ENCODE data around the gene RPGRIP1.
"Not testable (repeated sequence)": the region's sequence is repeated elsewhere in the genome, so short reads cannot be mapped to it uniquely, and the experiment has no call there.

RPGRIP1 gene

GRCh38 chr14:21258889-21259787 lies 20.7 kb upstream of the RPGRIP1 start:
- DNase-seq, result no peak

GRCh38 chr14:21261824-21262223 lies 18.1 kb upstream of the RPGRIP1 start:
- no peak for DNase-seq

- no peak for DNase-seq
Measured at GRCh38 chr14:21262410-21262809, 17.5 kb upstream of the RPGRIP1 start.

GRCh38 chr14:21263284-21264024 lies 16.4 kb upstream of the RPGRIP1 start:
- no peak for DNase-seq

GRCh38 chr14:21264025-21264801 lies 15.7 kb upstream of the RPGRIP1 start:
- DNase-seq, result no peak

- DNase-seq, result no peak
Measured at GRCh38 chr14:21267431-21267845, 12.4 kb upstream of the RPGRIP1 start.

- no peak for DNase-seq
Measured at GRCh38 chr14:21267886-21268616, 11.8 kb upstream of the RPGRIP1 start.

GRCh38 chr14:21268617-21269251 lies 11.1 kb upstream of the RPGRIP1 start:
- no peak for DNase-seq

- DNase-seq, result peak; percentile 100
Measured at GRCh38 chr14:21269252-21270046, 10.4 kb upstream of the RPGRIP1 start, which contains the start of gene HNRNPC. Gene HNRNPC (minus strand): TSS chr14:21269442. CDS start chr14:21234193, 35,249 bp downstream.

- DNase-seq, result not testable (repeated sequence)
Measured at GRCh38 chr14:21272661-21273060, 7.2 kb upstream of the RPGRIP1 start.

GRCh38 chr14:21275261-21275858 lies 4.5 kb upstream of the RPGRIP1 start:
- no peak for DNase-seq

GRCh38 chr14:21278632-21279031 lies 1.3 kb upstream of the RPGRIP1 start:
- DNase-seq, result no peak

GRCh38 chr14:21281917-21282316 lies 2.0 kb downstream of the RPGRIP1 start:
- not testable (repeated sequence) for DNase-seq

- DNase-seq, result not testable (repeated sequence)
Measured at GRCh38 chr14:21286516-21286915, 6.6 kb downstream of the RPGRIP1 start.

GRCh38 chr14:21287168-21287567 lies 7.3 kb downstream of the RPGRIP1 start:
- DNase-seq, result no peak

GRCh38 chr14:21294026-21294425 lies 14.1 kb downstream of the RPGRIP1 start:
- DNase-seq, result not testable (repeated sequence)

- no peak for DNase-seq
Measured at GRCh38 chr14:21298358-21298757, 18.5 kb downstream of the RPGRIP1 start.

- DNase-seq, result no peak
Measured at GRCh38 chr14:21299562-21300130, 19.8 kb downstream of the RPGRIP1 start.

GRCh38 chr14:21300892-21301291 lies 21.0 kb downstream of the RPGRIP1 start:
- no peak for DNase-seq

All from DMS 273 treated with DMSO at 0.1 percent for 48 hours (cell line).